ENCODE data around the gene UNC80.

DNA sequence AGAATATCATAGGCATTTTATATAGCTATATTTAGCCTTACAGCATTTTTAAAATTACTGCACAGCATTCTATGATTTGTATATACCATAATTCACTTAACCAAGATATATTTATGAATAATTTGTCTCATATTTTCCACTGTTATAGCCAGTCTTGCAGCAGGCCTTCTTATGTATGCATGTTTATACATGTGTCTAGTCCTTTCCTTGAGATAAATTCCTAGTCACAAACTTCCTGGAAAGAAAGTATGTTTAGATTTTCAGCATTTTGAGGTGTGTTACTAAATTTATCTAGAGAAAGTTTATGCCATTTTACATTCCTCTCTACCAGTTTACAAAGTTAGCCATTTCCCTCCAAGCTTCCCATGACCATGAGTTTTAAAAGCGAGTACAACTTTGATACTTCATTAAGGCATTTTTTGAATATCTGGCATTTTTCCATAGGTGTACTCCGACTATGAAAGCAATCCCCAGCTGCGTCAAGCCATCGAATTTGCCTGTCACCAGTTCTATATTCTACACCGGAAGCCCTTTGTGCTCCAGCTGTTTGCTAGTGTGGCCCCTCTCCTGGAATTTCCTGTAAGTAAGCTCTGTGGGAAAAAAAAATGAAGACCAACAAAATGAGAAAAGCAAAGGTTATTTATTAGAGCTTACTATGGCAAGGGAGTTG, 171.4 kb downstream of the UNC80 start:
- TF ChIP-seq NRF1 (IDR thresholded peaks at IDR 0.05; ENCODE audit: low read depth, low read length) (no peak), EP300 (IDR thresholded peaks at IDR 0.05; ENCODE audit: borderline replicate concordance in 1 of 2, low read depth in 1 of 2, low read length in 1 of 2) (no peak), CHD2 (IDR thresholded peaks at IDR 0.05; ENCODE audit: low read length, partially characterized antibody) (no peak), POLR2AphosphoS5 (IDR thresholded peaks at IDR 0.05; ENCODE audit: low read depth, low read length) (no peak), FOSL2 (IDR thresholded peaks at IDR 0.05; ENCODE audit: borderline replicate concordance, low read depth) (no peak), EZH2phosphoT487 (IDR thresholded peaks at IDR 0.05; ENCODE audit: borderline replicate concordance, low read depth) (no peak), TEAD4 (IDR thresholded peaks at IDR 0.05; ENCODE audit: borderline replicate concordance, insufficient read depth) (no peak), GATA2 (CRISPR knock-in tag; IDR thresholded peaks at IDR 0.05) (no peak)
- TF ChIP-seq, protein P1, sequence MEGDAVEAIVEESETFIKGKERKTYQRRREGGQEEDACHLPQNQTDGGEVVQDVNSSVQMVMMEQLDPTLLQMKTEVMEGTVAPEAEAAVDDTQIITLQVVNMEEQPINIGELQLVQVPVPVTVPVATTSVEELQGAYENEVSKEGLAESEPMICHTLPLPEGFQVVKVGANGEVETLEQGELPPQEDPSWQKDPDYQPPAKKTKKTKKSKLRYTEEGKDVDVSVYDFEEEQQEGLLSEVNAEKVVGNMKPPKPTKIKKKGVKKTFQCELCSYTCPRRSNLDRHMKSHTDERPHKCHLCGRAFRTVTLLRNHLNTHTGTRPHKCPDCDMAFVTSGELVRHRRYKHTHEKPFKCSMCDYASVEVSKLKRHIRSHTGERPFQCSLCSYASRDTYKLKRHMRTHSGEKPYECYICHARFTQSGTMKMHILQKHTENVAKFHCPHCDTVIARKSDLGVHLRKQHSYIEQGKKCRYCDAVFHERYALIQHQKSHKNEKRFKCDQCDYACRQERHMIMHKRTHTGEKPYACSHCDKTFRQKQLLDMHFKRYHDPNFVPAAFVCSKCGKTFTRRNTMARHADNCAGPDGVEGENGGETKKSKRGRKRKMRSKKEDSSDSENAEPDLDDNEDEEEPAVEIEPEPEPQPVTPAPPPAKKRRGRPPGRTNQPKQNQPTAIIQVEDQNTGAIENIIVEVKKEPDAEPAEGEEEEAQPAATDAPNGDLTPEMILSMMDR (IDR thresholded peaks at IDR 0.05), result no peak
- TF ChIP-seq, protein P2, sequence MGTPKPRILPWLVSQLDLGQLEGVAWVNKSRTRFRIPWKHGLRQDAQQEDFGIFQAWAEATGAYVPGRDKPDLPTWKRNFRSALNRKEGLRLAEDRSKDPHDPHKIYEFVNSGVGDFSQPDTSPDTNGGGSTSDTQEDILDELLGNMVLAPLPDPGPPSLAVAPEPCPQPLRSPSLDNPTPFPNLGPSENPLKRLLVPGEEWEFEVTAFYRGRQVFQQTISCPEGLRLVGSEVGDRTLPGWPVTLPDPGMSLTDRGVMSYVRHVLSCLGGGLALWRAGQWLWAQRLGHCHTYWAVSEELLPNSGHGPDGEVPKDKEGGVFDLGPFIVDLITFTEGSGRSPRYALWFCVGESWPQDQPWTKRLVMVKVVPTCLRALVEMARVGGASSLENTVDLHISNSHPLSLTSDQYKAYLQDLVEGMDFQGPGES (IDR thresholded peaks at IDR 0.05; ENCODE audit: low read depth, low read length), result no peak
- TF ChIP-seq, protein P3, sequence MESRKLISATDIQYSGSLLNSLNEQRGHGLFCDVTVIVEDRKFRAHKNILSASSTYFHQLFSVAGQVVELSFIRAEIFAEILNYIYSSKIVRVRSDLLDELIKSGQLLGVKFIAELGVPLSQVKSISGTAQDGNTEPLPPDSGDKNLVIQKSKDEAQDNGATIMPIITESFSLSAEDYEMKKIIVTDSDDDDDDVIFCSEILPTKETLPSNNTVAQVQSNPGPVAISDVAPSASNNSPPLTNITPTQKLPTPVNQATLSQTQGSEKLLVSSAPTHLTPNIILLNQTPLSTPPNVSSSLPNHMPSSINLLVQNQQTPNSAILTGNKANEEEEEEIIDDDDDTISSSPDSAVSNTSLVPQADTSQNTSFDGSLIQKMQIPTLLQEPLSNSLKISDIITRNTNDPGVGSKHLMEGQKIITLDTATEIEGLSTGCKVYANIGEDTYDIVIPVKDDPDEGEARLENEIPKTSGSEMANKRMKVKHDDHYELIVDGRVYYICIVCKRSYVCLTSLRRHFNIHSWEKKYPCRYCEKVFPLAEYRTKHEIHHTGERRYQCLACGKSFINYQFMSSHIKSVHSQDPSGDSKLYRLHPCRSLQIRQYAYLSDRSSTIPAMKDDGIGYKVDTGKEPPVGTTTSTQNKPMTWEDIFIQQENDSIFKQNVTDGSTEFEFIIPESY (IDR thresholded peaks at IDR 0.05; ENCODE audit: borderline replicate concordance, low read depth), result no peak
- TF ChIP-seq, protein P4, sequence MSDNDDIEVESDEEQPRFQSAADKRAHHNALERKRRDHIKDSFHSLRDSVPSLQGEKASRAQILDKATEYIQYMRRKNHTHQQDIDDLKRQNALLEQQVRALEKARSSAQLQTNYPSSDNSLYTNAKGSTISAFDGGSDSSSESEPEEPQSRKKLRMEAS (IDR thresholded peaks at IDR 0.05; ENCODE audit: low read depth), result no peak
- TF ChIP-seq, protein P5, sequence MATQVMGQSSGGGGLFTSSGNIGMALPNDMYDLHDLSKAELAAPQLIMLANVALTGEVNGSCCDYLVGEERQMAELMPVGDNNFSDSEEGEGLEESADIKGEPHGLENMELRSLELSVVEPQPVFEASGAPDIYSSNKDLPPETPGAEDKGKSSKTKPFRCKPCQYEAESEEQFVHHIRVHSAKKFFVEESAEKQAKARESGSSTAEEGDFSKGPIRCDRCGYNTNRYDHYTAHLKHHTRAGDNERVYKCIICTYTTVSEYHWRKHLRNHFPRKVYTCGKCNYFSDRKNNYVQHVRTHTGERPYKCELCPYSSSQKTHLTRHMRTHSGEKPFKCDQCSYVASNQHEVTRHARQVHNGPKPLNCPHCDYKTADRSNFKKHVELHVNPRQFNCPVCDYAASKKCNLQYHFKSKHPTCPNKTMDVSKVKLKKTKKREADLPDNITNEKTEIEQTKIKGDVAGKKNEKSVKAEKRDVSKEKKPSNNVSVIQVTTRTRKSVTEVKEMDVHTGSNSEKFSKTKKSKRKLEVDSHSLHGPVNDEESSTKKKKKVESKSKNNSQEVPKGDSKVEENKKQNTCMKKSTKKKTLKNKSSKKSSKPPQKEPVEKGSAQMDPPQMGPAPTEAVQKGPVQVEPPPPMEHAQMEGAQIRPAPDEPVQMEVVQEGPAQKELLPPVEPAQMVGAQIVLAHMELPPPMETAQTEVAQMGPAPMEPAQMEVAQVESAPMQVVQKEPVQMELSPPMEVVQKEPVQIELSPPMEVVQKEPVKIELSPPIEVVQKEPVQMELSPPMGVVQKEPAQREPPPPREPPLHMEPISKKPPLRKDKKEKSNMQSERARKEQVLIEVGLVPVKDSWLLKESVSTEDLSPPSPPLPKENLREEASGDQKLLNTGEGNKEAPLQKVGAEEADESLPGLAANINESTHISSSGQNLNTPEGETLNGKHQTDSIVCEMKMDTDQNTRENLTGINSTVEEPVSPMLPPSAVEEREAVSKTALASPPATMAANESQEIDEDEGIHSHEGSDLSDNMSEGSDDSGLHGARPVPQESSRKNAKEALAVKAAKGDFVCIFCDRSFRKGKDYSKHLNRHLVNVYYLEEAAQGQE (IDR thresholded peaks at IDR 0.05; ENCODE audit: low read depth, low read length), result no peak
